ENCODE results near the gene OR2T2. TPM values are rescaled to one million over a fixed set of nuclear protein-coding genes. Genes with fewer than 3 reads are reported as not detected.
"Not testable (repeated sequence)": the region's sequence is repeated elsewhere in the genome, so short reads cannot be mapped to it uniquely, and the experiment has no call there.

The OR2T2 gene
- total RNA-seq, 2 experiments from 2014 or later, result not detected

DNA sequence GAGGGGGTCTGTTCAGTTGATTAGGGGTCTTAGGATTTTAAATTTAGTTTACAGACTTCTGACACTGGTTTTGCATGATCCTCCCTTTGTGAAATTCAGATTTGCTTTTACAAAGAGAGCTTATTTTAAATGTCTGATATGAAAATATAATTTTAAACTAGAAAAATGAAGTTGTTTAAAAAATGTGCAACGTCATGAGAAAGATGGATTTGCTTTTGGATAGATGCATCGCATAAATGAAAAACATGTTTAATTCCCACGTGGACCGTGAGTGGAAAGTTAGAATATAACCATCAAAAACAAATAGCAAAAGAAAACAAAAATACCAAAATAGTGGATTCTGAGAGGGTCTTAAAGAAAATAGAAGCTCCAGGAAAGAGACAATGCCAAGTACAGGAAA, 25.7 kb downstream of the OR2T2 start:
- Mint-ChIP-seq H3K4me1 (ENCODE audit: low read depth) (no peaks in the 10 kb centered on the region), H3K27me3 (ENCODE audit: low read depth) (no peaks in the 10 kb centered on the region), H3K27ac (no peak overlapping the region), H3K4me3 (no peak overlapping the region), H3K9me3 (peaks cover 9% of the 10 kb centered on the region), H3K36me3 (ENCODE audit: low read depth) (peaks cover 15% of the 10 kb centered on the region)
- DNase-seq, result no peak
- intact Hi-C loops (cut with micrococcal nuclease), result loop anchor here (10.0 kb wide), 1 partner anchor 56 kb away; no protein-coding TSS in a partner anchor
- CTCF ChIA-PET, result no interaction called here

- intact Hi-C loops (cut with micrococcal nuclease), result loop anchor here (10.0 kb wide), 1 partner anchor 57 kb away; no protein-coding TSS in a partner anchor
- not testable (repeated sequence) for H3K4me1 Mint-ChIP-seq (ENCODE audit: low read depth)
- H3K36me3 Mint-ChIP-seq (ENCODE audit: low read depth), result peaks cover 13% of the 10 kb centered on the region
These were observed 26.7 kb downstream of the OR2T2 start for GRCh38 chr1:248472111-248472510.

DNA sequence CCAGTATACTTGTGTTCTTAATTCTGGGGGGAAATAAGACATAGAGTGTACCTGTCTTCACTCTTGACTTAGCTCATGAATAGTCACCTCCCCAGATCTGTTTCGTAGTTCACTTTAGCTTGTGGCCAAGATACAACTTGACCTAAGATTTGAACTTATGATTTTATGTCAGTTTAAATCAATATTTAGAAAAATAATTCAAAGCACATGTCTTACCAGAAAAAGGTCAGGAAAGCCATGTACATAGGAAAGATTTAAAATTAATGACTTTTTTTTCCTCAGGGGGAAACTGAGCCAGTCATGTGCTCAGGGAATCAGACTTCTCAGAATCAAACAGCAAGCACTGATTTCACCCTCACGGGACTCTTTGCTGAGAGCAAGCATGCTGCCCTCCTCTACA, 27.6 kb downstream of the OR2T2 start, which contains the start of gene OR2T3:
Gene OR2T3, plus strand, starts transcription at position 301 of the 400 bp plus-strand sequence. Its CDS starts 0 bp downstream, at position 301.
- H3K27ac Mint-ChIP-seq; H3K9me3 Mint-ChIP-seq; H3K27me3 Mint-ChIP-seq (ENCODE audit: low read depth); H3K4me1 Mint-ChIP-seq (ENCODE audit: low read depth); DNase-seq; CTCF ChIA-PET; H3K4me3 Mint-ChIP-seq: not testable (repeated sequence)
- intact Hi-C loops (cut with micrococcal nuclease), result loop anchor here (10.0 kb wide), 1 partner anchor 58 kb away; no protein-coding TSS in a partner anchor
- peaks cover 10% of the 10 kb centered on the region for H3K36me3 Mint-ChIP-seq (ENCODE audit: low read depth)

More at GRCh38 chr1:248472111-248472510, 26.7 kb downstream of the OR2T2 start:
- H3K9me3 Mint-ChIP-seq; DNase-seq; H3K4me3 Mint-ChIP-seq; H3K27me3 Mint-ChIP-seq (ENCODE audit: low read depth); CTCF ChIA-PET; H3K27ac Mint-ChIP-seq: not testable (repeated sequence)

GRCh38 chr1:248475660-248476059, 30.2 kb downstream of the OR2T2 start:
- intact Hi-C loops (cut with micrococcal nuclease), result loop anchor here (10.0 kb wide), 1 partner anchor 61 kb away; no protein-coding TSS in a partner anchor
- H3K36me3 Mint-ChIP-seq (ENCODE audit: low read depth); DNase-seq; H3K4me1 Mint-ChIP-seq (ENCODE audit: low read depth); H3K27me3 Mint-ChIP-seq (ENCODE audit: low read depth); H3K4me3 Mint-ChIP-seq; CTCF ChIA-PET; H3K9me3 Mint-ChIP-seq; H3K27ac Mint-ChIP-seq: not testable (repeated sequence)

GRCh38 chr1:248481686-248482579, 36.5 kb downstream of the OR2T2 start:
- H3K9me3 Mint-ChIP-seq; H3K27me3 Mint-ChIP-seq (ENCODE audit: low read depth); H3K36me3 Mint-ChIP-seq (ENCODE audit: low read depth); CTCF ChIA-PET: not testable (repeated sequence)
- peaks cover 15% of the 10 kb centered on the region for H3K4me1 Mint-ChIP-seq (ENCODE audit: low read depth)
- peak overlapping the region; percentile 93 for H3K27ac Mint-ChIP-seq
- peak; percentile 37 for DNase-seq
- peak overlapping the region; percentile 79 for H3K4me3 Mint-ChIP-seq
- intact Hi-C loops (cut with micrococcal nuclease), result loop anchor here (2.0 to 5.0 kb wide), 3 partner anchors 131 to 575 kb away; partner anchors contain the start of gene SH3BP5L

DNA sequence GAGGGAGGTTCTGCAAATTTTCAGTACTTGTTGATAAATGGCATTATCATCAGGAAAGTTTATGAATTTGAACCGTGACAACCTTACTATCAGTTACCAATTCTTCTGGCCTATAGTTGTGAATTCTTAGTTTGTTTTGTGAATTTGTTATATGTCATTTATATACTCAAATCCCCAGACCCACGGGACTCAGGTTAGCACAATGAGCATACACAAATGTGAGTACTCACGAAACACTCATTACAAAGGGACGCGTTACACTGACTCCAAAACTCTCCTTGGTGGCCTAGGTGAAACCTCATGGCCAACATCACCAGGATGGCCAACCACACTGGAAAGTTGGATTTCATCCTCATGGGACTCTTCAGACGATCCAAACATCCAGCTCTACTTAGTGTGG, 42.9 kb downstream of the OR2T2 start, which contains the start of gene OR2T5:
Gene OR2T5, plus strand, starts transcription at position 301 of the 400 bp plus-strand sequence. Its CDS starts 0 bp downstream, at position 301.
- CTCF ChIA-PET; H3K4me3 Mint-ChIP-seq; H3K36me3 Mint-ChIP-seq (ENCODE audit: low read depth); H3K27me3 Mint-ChIP-seq (ENCODE audit: low read depth); DNase-seq; intact Hi-C loops (cut with micrococcal nuclease); H3K9me3 Mint-ChIP-seq; H3K4me1 Mint-ChIP-seq (ENCODE audit: low read depth); H3K27ac Mint-ChIP-seq: not testable (repeated sequence)

GRCh38 chr1:248496661-248497060, 51.2 kb downstream of the OR2T2 start:
- CTCF ChIA-PET; H3K9me3 Mint-ChIP-seq; H3K4me1 Mint-ChIP-seq (ENCODE audit: low read depth); H3K27me3 Mint-ChIP-seq (ENCODE audit: low read depth); H3K27ac Mint-ChIP-seq; H3K4me3 Mint-ChIP-seq; DNase-seq; H3K36me3 Mint-ChIP-seq (ENCODE audit: low read depth); intact Hi-C loops (cut with micrococcal nuclease): not testable (repeated sequence)

DNA sequence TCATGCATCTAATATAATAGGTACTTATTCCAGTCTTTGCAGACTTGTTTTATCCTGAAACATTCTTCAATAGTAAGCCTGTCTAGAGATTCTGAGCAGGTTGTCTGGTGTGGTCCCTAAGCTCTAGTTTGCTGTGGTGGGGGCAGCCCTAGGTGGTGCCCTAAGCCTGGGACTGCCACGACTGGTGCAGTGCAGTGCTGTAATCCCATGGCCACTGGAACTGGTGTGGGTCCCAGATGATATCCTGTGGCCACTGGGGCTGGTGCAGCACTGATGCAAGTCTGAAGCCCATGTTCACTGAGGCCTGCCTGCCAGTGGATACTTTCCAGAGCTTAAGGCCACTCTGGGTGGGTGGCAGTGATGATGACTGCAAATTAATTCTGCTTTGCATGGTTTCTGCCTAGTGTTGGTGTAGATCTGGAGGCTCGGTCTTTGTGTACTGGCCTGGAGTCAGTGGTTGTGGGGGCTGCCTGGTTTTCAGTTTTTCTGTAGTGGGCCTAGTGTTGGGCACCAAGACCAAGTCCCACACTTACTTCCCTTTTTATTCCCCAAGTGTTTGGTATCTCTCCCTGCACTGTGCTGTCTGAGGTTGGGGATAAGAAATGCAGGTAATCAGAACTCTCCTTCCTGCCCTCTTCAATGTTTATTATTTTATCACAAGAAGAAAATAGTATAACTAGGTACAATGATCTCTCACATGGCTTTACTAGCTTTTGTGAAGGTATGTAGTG, 55.0 kb downstream of the OR2T2 start:
- H3K4me3 Mint-ChIP-seq; CTCF ChIA-PET; intact Hi-C loops (cut with micrococcal nuclease); H3K27ac Mint-ChIP-seq; DNase-seq; H3K9me3 Mint-ChIP-seq; H3K4me1 Mint-ChIP-seq (ENCODE audit: low read depth); H3K27me3 Mint-ChIP-seq (ENCODE audit: low read depth); H3K36me3 Mint-ChIP-seq (ENCODE audit: low read depth): not testable (repeated sequence)

Other genes starting within 250 kb of the OR2T2 start
- not detected for gene OR2M3, start 248.4 kb upstream of the OR2T2 start, total RNA-seq
- gene OR2M4, start 214.2 kb upstream of the OR2T2 start, total RNA-seq, result not detected
- not detected for gene OR2T33, start 167.7 kb upstream of the OR2T2 start, total RNA-seq
- gene OR2T12, start 142.2 kb upstream of the OR2T2 start, total RNA-seq, result not detected
- gene OR2M7, start 121.1 kb upstream of the OR2T2 start, total RNA-seq, result not detected
- not detected for gene OR14C36, start 96.9 kb upstream of the OR2T2 start, total RNA-seq
- not detected for gene OR2T4, start 84.0 kb upstream of the OR2T2 start, total RNA-seq
- not detected for gene OR2T6, start 69.9 kb upstream of the OR2T2 start, total RNA-seq
- gene OR2T1, start 42.6 kb upstream of the OR2T2 start, total RNA-seq, result not detected
- gene OR2T3, start 27.7 kb downstream of the OR2T2 start, total RNA-seq, result not detected
- not detected for gene OR2T5, start 43.0 kb downstream of the OR2T2 start, total RNA-seq
- not detected for gene OR2G6, start 62.4 kb downstream of the OR2T2 start, total RNA-seq
- not detected for gene OR2T29, start 117.1 kb downstream of the OR2T2 start, total RNA-seq
- not detected for gene OR2T34, start 129.1 kb downstream of the OR2T2 start, total RNA-seq
- gene OR2T10, start 152.1 kb downstream of the OR2T2 start, total RNA-seq, result not detected
- not detected for gene OR2T11, start 189.5 kb downstream of the OR2T2 start, total RNA-seq
- not detected for gene OR2T35, start 199.6 kb downstream of the OR2T2 start, total RNA-seq
- gene OR2T27, start 209.9 kb downstream of the OR2T2 start, total RNA-seq, result not detected